Endothelial cell of umbilical vein (primary cell): ENCODE data around the gene STX4. TPM values are rescaled to one million over a fixed set of nuclear protein-coding genes. Genes with fewer than 3 reads are reported as not detected.

Source experiments
- BruUV-seq: library from RNA; stranded (reverse); fragments of 400-500 nt; replicated peaks from 2 replicates; lab custom pipeline; 2021; lab: Mats Ljungman, UMichigan
- CTCF ChIA-PET: fragments of 300-600, 350-600 bp; sonication (Branson Sonifier 250); formaldehyde crosslinking; loops from one replicate; lab custom pipeline; 2021; ENCODE audit warnings: antibody characterized with exemption, inconsistent platforms; lab: Charles Lee
- POLR2A ChIA-PET: fragments of 300-600, 350-600 bp; sonication (Branson Sonifier 250); formaldehyde crosslinking; loops from one replicate; lab custom pipeline; 2021; ENCODE audit warnings: antibody characterized with exemption, inconsistent platforms; lab: Charles Lee
- DNase-seq: peaks from one replicate; pipeline ENCODE4 v3.0.0-alpha.2; 2011; ENCODE audit warnings: low read depth, low spot score
- FAIRE-seq: peaks from 2 replicates; lab custom pipeline; 2011; peaks lifted over from hg19 to GRCh38; lab: Jason Lieb, UNC
- H2AFZ ChIP-seq: 2 replicates; pipeline ENCODE4 v1.6.0; 2012; ENCODE audit warnings: low read depth, low read length, control low read depth, inconsistent platforms
- H3K27ac ChIP-seq: 2 replicates; pipeline ENCODE4 v1.5.1; 2011; ENCODE audit warnings: low read depth, mild to moderate bottlenecking, control low read depth, low read length, moderate library complexity; ENCODE audit not compliant: insufficient read depth
- H3K27me3 ChIP-seq, 2 experiments: 2 replicates each; pipeline versions ENCODE4 v1.6.0 to v1.6.1; 2011; ENCODE audit warnings: low read length in 2 of 2, mixed read lengths in 1 of 2; ENCODE audit not compliant: control insufficient read depth in 2 of 2, insufficient read depth in 2 of 2
- H3K36me3 ChIP-seq, 2 experiments: 2 replicates in 1 of 2; 3 replicates in 1 of 2; pipeline ENCODE4 v1.5.1; 2011; ENCODE audit warnings: low read length in 2 of 2, mild to moderate bottlenecking in 1 of 2, moderate library complexity in 1 of 2; ENCODE audit not compliant: control insufficient read depth in 2 of 2, insufficient read depth in 2 of 2; ENCODE audit errors: extremely low read depth in 1 of 2
- H3K4me1 ChIP-seq: 3 replicates; pipeline ENCODE4 v1.5.1; 2011; ENCODE audit warnings: mild to moderate bottlenecking, low read length; ENCODE audit not compliant: control insufficient read depth, insufficient read depth; ENCODE audit errors: extremely low read depth
- H3K4me2 ChIP-seq: 2 replicates; pipeline ENCODE4 v1.6.1; 2011; ENCODE audit warnings: low read length, control low read depth, mixed read lengths; ENCODE audit not compliant: insufficient read depth
- H3K4me3 ChIP-seq, 3 experiments: fragments of 200-600 bp in 1 of 3; sonication (generic), shearing (Covaris generic) in 1 of 3; replicated peaks in 1 of 3; 2 replicates each; pipeline ENCODE4 v1.5.1; 2011 to 2016; ENCODE audit warnings: control low read depth in 3 of 3, low read length in 3 of 3, mild to moderate bottlenecking in 2 of 3, inconsistent platforms in 1 of 3, low read depth in 1 of 3, moderate library complexity in 1 of 3; ENCODE audit not compliant: insufficient read depth in 1 of 3
- H3K79me2 ChIP-seq: 2 replicates; pipeline ENCODE4 v1.6.0; 2012; ENCODE audit warnings: low read length, inconsistent platforms; ENCODE audit not compliant: control insufficient read depth, insufficient read depth
- H3K9ac ChIP-seq: replicated peaks from 2 replicates; pipeline ENCODE3; 2011; ENCODE audit warnings: low read length, control low read depth; ENCODE audit not compliant: insufficient read depth; ENCODE audit errors: extremely low read depth
- H3K9me1 ChIP-seq: replicated peaks from 3 replicates; pipeline ENCODE4 v1.6.0; 2011; ENCODE audit warnings: mild to moderate bottlenecking, low read length; ENCODE audit not compliant: control insufficient read depth, insufficient read depth; ENCODE audit errors: extremely low read depth
- H3K9me3 ChIP-seq: replicated peaks from 2 replicates; pipeline ENCODE4 v1.5.1; 2012; ENCODE audit warnings: low read length, inconsistent platforms; ENCODE audit not compliant: control insufficient read depth, insufficient read depth
- H4K20me1 ChIP-seq: replicated peaks from 2 replicates; pipeline ENCODE3; 2011; ENCODE audit warnings: mild to moderate bottlenecking, low read length; ENCODE audit not compliant: control insufficient read depth, insufficient read depth; ENCODE audit errors: extremely low read depth
- CTCF ChIP-seq, 2 donors: IDR thresholded peaks; 1 replicate in 1 of 2; 2 replicates in 1 of 2; pipeline ENCODE4 v1.5.1; 2011; ENCODE audit warnings: low read length in 2 of 2, mild to moderate bottlenecking in 2 of 2, moderate library complexity in 2 of 2, control low read depth in 1 of 2, inconsistent platforms in 1 of 2, low read depth in 1 of 2; ENCODE audit not compliant: insufficient read depth in 1 of 2; ENCODE audit errors: extremely low read depth in 1 of 2
- EZH2 ChIP-seq: IDR thresholded peaks from 2 replicates; pipeline ENCODE4 v1.6.1; 2012; ENCODE audit warnings: borderline replicate concordance, low read depth, mild to moderate bottlenecking, moderate library complexity, low read length, inconsistent platforms; ENCODE audit not compliant: severe bottlenecking
- FOS ChIP-seq: IDR thresholded peaks from 2 replicates; pipeline ENCODE4 v1.6.1; 2011; ENCODE audit warnings: mild to moderate bottlenecking, low read length, moderate library complexity, borderline replicate concordance; ENCODE audit not compliant: insufficient read depth
- GATA2 ChIP-seq: IDR thresholded peaks from 2 replicates; pipeline ENCODE4 v1.7.0; 2011; ENCODE audit warnings: low read depth, mild to moderate bottlenecking, moderate library complexity, mixed read lengths, low read length; ENCODE audit not compliant: insufficient read length, insufficient read depth
- JUN ChIP-seq: IDR thresholded peaks from 2 replicates; pipeline ENCODE4 v1.6.1; 2011; ENCODE audit warnings: borderline replicate concordance, low read depth; ENCODE audit not compliant: insufficient read length, insufficient read depth
- MAX ChIP-seq: IDR thresholded peaks from 2 replicates; pipeline ENCODE4 v1.6.1; 2011; ENCODE audit not compliant: insufficient read depth, insufficient read length
- POLR2AphosphoS5 ChIP-seq: IDR thresholded peaks from 2 replicates; pipeline ENCODE4 v1.6.1; 2012; ENCODE audit warnings: low read depth, mild to moderate bottlenecking, control low read depth, low read length, moderate library complexity; ENCODE audit not compliant: insufficient read depth
- dilution Hi-C: fragments of 300-500 bp; cut with MboI; formaldehyde crosslinking; loops from one replicate; pipeline ENCODE4 v1.15.0; 2019; ENCODE audit warnings: low sequenced_read_pairs; ENCODE audit not compliant: extremely low pct_ligation_motif_present
- intact Hi-C: fragments of 100-400 bp; cut with micrococcal nuclease; formaldehyde crosslinking; loops from one replicate; pipeline ENCODE4 v1.10.0; 2022
- polyA plus RNA-seq, 4 experiments: library from polyadenylated mRNA; depleted of rRNA in 3 of 4; stranded (reverse) in 3 of 4; unstranded in 1 of 4; fragments of >200 nt; gene quantifications; 2 replicates each; pipeline versions ENCODE4 v1.2.1 to v1.2.3, GENCODE V29; 2011 to 2012; ENCODE audit warnings: missing spikeins in 1 of 4
- total RNA-seq: library from RNA; stranded (reverse); gene quantifications from 2 replicates; pipeline ENCODE4 v1.2.3, GENCODE V29; 2021

The STX4 gene
- total and polyA plus RNA-seq, 2 donors (not counting 3 experiments of a cell fraction or from before 2014, with no cell fraction given) = 49.5 to 65.2 TPM

GRCh38 chr16:31089199-31089598 lies 55.8 kb downstream of the STX4 start:
- FAIRE-seq = no peak
- intact Hi-C loops = no loop called here
- H3K4me3 ChIP-seq = no peak overlapping the region
- no peaks in the 10 kb centered on the region for H3K9me3 ChIP-seq
- H3K27me3 ChIP-seq = no peaks in the 10 kb centered on the region
- no peak overlapping the region for H3K9ac ChIP-seq
- ChIA-PET CTCF (interaction anchor here (1.5 kb wide), 1 partner anchor 104 kb away, joined by 4 read pairs; the partner anchor contains the start of gene HSD3B7), POLR2A (no interaction called here)
- H3K4me1 ChIP-seq = peaks cover 3% of the 10 kb centered on the region
- H2AFZ ChIP-seq = no peak overlapping the region
- H3K36me3 ChIP-seq = peaks cover 2 to 10% of the 10 kb centered on the region in 2 experiments
- no peak overlapping the region for H3K4me2 ChIP-seq
- no peaks in the 10 kb centered on the region for H4K20me1 ChIP-seq
- no TSS peak for BruUV-seq
- no peak for DNase-seq
- TF ChIP-seq MAX (no peak), POLR2AphosphoS5 (no peak), FOS (no peak), EZH2 (no peak), JUN (no peak), CTCF (IDR thresholded peaks at IDR 0.05; ENCODE audit: extremely low read depth in 1 of 2, insufficient read depth in 1 of 2, low read depth in 1 of 2, low read length in 2 of 2) (no peak), GATA2 (no peak)
- dilution Hi-C loops = no loop called here
- H3K27ac ChIP-seq = no peak overlapping the region
- no peaks in the 10 kb centered on the region for H3K9me1 ChIP-seq
- H3K79me2 ChIP-seq = peaks cover 9% of the 10 kb centered on the region

Other genes with a start within 250 kb of the STX4 start
- 11.2 and 11.7 TPM in 2 replicates for gene ZNF629, start 246.4 kb upstream of the STX4 start, total RNA-seq
- 5.2 and 5.6 TPM in 2 replicates for gene ZNF629, start 246.4 kb upstream of the STX4 start, polyA plus RNA-seq
- gene BCL7C, start 139.5 kb upstream of the STX4 start, total RNA-seq = 38.3 and 39.5 TPM in 2 replicates
- 30.2 and 33.7 TPM in 2 replicates for gene BCL7C, start 139.5 kb upstream of the STX4 start, polyA plus RNA-seq
- gene CTF1, start 136.9 kb upstream of the STX4 start, total RNA-seq = 1.4 and 1.5 TPM in 2 replicates
- 4.3 and 4.7 TPM in 2 replicates for gene CTF1, start 136.9 kb upstream of the STX4 start, polyA plus RNA-seq
- 37.3 and 38.0 TPM in 2 replicates for gene FBXL19, start 110.0 kb upstream of the STX4 start, total RNA-seq
- 22.1 and 29.5 TPM in 2 replicates for gene FBXL19, start 110.0 kb upstream of the STX4 start, polyA plus RNA-seq
- 17.0 and 17.6 TPM in 2 replicates for gene ORAI3, start 84.5 kb upstream of the STX4 start, total RNA-seq
- gene ORAI3, start 84.5 kb upstream of the STX4 start, polyA plus RNA-seq = 25.4 and 33.9 TPM in 2 replicates
- gene SETD1A, start 75.8 kb upstream of the STX4 start, total RNA-seq = 21.3 and 25.6 TPM in 2 replicates
- 3.4 and 3.5 TPM in 2 replicates for gene SETD1A, start 75.8 kb upstream of the STX4 start, polyA plus RNA-seq
- gene HSD3B7, start 48.4 kb upstream of the STX4 start, total RNA-seq = 2.9 and 3.5 TPM in 2 replicates
- gene HSD3B7, start 48.4 kb upstream of the STX4 start, polyA plus RNA-seq = 4.8 and 6.3 TPM in 2 replicates
- gene STX1B, start 22.9 kb upstream of the STX4 start, total RNA-seq = 0.07 and 0.11 TPM in 2 replicates
- 0.14 and 0.21 TPM in 2 replicates for gene STX1B, start 22.9 kb upstream of the STX4 start, polyA plus RNA-seq
- 11.6 and 13.3 TPM in 2 replicates for gene ZNF668, start 40.7 kb downstream of the STX4 start, total RNA-seq
- gene ZNF668, start 40.7 kb downstream of the STX4 start, polyA plus RNA-seq = 11.8 and 14.4 TPM in 2 replicates
- gene ZNF646, start 40.9 kb downstream of the STX4 start, total RNA-seq = 13.1 and 15.9 TPM in 2 replicates
- gene ZNF646, start 40.9 kb downstream of the STX4 start, polyA plus RNA-seq = 4.1 and 5.9 TPM in 2 replicates
- 2.8 and 4.5 TPM in 2 replicates for gene PRSS53, start 55.4 kb downstream of the STX4 start, total RNA-seq
- 3.5 and 4.6 TPM in 2 replicates for gene PRSS53, start 55.4 kb downstream of the STX4 start, polyA plus RNA-seq
- gene VKORC1, start 61.2 kb downstream of the STX4 start, total RNA-seq = 91.8 and 93.5 TPM in 2 replicates
- gene VKORC1, start 61.2 kb downstream of the STX4 start, polyA plus RNA-seq = 586 and 728 TPM in 2 replicates
- 56.5 and 57.8 TPM in 2 replicates for gene BCKDK, start 74.8 kb downstream of the STX4 start, total RNA-seq
- gene BCKDK, start 74.8 kb downstream of the STX4 start, polyA plus RNA-seq = 78.3 and 96.7 TPM in 2 replicates
- gene KAT8, start 84.1 kb downstream of the STX4 start, total RNA-seq = 42.1 and 42.8 TPM in 2 replicates
- 30.7 and 33.3 TPM in 2 replicates for gene KAT8, start 84.1 kb downstream of the STX4 start, polyA plus RNA-seq
- not detected in 2 replicates for gene PRSS8, start 102.2 kb downstream of the STX4 start, total RNA-seq
- 0.11 and 0.12 TPM in 2 replicates for gene PRSS8, start 102.2 kb downstream of the STX4 start, polyA plus RNA-seq
- not detected in 2 replicates for gene PRSS36, start 116.5 kb downstream of the STX4 start, total RNA-seq
- 0.57 and 0.73 TPM in 2 replicates for gene PRSS36, start 116.5 kb downstream of the STX4 start, polyA plus RNA-seq
- gene FUS, start 146.6 kb downstream of the STX4 start, total RNA-seq = 569 and 574 TPM in 2 replicates
- 191 and 307 TPM in 2 replicates for gene FUS, start 146.6 kb downstream of the STX4 start, polyA plus RNA-seq
- gene PYCARD, start 169.2 kb downstream of the STX4 start, total RNA-seq = 19.1 and 23.0 TPM in 2 replicates
- 40.1 and 58.9 TPM in 2 replicates for gene PYCARD, start 169.2 kb downstream of the STX4 start, polyA plus RNA-seq
- not detected in 2 replicates for gene TRIM72, start 180.6 kb downstream of the STX4 start, total RNA-seq
- gene TRIM72, start 180.6 kb downstream of the STX4 start, polyA plus RNA-seq = not detected in 2 replicates
- not detected in 2 replicates for gene PYDC1, start 183.6 kb downstream of the STX4 start, total RNA-seq
- not detected in 2 replicates for gene PYDC1, start 183.6 kb downstream of the STX4 start, polyA plus RNA-seq
- gene ITGAM, start 226.4 kb downstream of the STX4 start, total RNA-seq = not detected in 2 replicates
- gene ITGAM, start 226.4 kb downstream of the STX4 start, polyA plus RNA-seq = not detected in 2 replicates